Keratinocyte (primary cell): Measurements from ENCODE around the gene PPARA. TPM values are rescaled to one million over a fixed set of nuclear protein-coding genes. Genes with fewer than 3 reads are reported as not detected.

ENCODE experiments used
- DNase-seq: peaks from one replicate; pipeline ENCODE4 v3.0.0-alpha.2; 2011; ENCODE audit warnings: low read depth, missing footprints, low spot score
- FAIRE-seq: peaks from 2 replicates; lab custom pipeline; 2011; peaks lifted over from hg19 to GRCh38; lab: Jason Lieb, UNC
- H2AFZ ChIP-seq: 2 replicates; pipeline ENCODE4 v1.6.0; 2012; ENCODE audit warnings: low read length, control low read depth, inconsistent platforms; ENCODE audit not compliant: control insufficient read depth
- H3K27ac ChIP-seq: 2 replicates; pipeline ENCODE4 v1.5.1; 2011; ENCODE audit warnings: low read length; ENCODE audit not compliant: control insufficient read depth, insufficient read depth
- H3K27me3 ChIP-seq: 3 replicates; pipeline ENCODE4 v1.6.0; 2011; ENCODE audit warnings: low read length; ENCODE audit not compliant: control insufficient read depth, insufficient read depth; ENCODE audit errors: extremely low read depth
- H3K36me3 ChIP-seq, 2 experiments: 2 replicates in 1 of 2; 3 replicates in 1 of 2; pipeline ENCODE4 v1.5.1; 2011; ENCODE audit warnings: low read length in 2 of 2, mild to moderate bottlenecking in 1 of 2; ENCODE audit not compliant: control insufficient read depth in 2 of 2, insufficient read depth in 2 of 2; ENCODE audit errors: extremely low read depth in 1 of 2
- H3K4me1 ChIP-seq: 3 replicates; pipeline ENCODE4 v1.5.1; 2011; ENCODE audit warnings: low read length; ENCODE audit not compliant: control insufficient read depth, insufficient read depth; ENCODE audit errors: extremely low read depth
- H3K4me2 ChIP-seq: 3 replicates; pipeline ENCODE4 v1.6.0; 2011; ENCODE audit warnings: low read depth, low read length; ENCODE audit not compliant: control insufficient read depth, insufficient read depth; ENCODE audit errors: extremely low read depth
- H3K4me3 ChIP-seq, 3 experiments: fragments of 200-600 bp in 1 of 3; sonication (generic) in 1 of 3; 2 replicates in 2 of 3; 3 replicates in 1 of 3; pipeline ENCODE4 v1.5.1; 2011 to 2016; ENCODE audit warnings: low read length in 3 of 3, mild to moderate bottlenecking in 3 of 3, control low read depth in 2 of 3, inconsistent platforms in 1 of 3, low read depth in 1 of 3, mixed read lengths in 1 of 3, mixed run types in 1 of 3, moderate library complexity in 1 of 3; ENCODE audit not compliant: control insufficient read depth in 2 of 3, insufficient read depth in 2 of 3; ENCODE audit errors: extremely low read depth in 1 of 3
- H3K79me2 ChIP-seq: 2 replicates; pipeline ENCODE4 v1.6.0; 2012; ENCODE audit warnings: low read length; ENCODE audit not compliant: control insufficient read depth, insufficient read depth
- H3K9ac ChIP-seq: 3 replicates; pipeline ENCODE4 v1.6.0; 2011; ENCODE audit warnings: low read length; ENCODE audit not compliant: control insufficient read depth, insufficient read depth; ENCODE audit errors: extremely low read depth
- H3K9me1 ChIP-seq: 3 replicates; pipeline ENCODE4 v1.6.0; 2011; ENCODE audit warnings: low read length; ENCODE audit not compliant: control insufficient read depth, insufficient read depth; ENCODE audit errors: extremely low read depth
- H3K9me3 ChIP-seq: 2 replicates; pipeline ENCODE4 v1.5.1; 2012; ENCODE audit warnings: low read depth, low read length; ENCODE audit not compliant: control insufficient read depth
- H4K20me1 ChIP-seq: 3 replicates; pipeline ENCODE4 v1.6.0; 2011; ENCODE audit warnings: low read length; ENCODE audit not compliant: control insufficient read depth, insufficient read depth; ENCODE audit errors: extremely low read depth
- EZH2 ChIP-seq: IDR thresholded peaks from one replicate; pipeline ENCODE4 v1.6.1; 2012; ENCODE audit warnings: inconsistent platforms, mild to moderate bottlenecking, low read length, moderate library complexity
- dilution Hi-C: fragments of 300-500 bp; cut with MboI; formaldehyde crosslinking; loops from one replicate; pipeline ENCODE4 v1.7.0; 2020; ENCODE audit warnings: low sequenced_read_pairs; ENCODE audit not compliant: extremely low pct_ligation_motif_present
- polyA plus RNA-seq, 5 experiments: library from polyadenylated mRNA; depleted of rRNA in 3 of 5; stranded (reverse) in 3 of 5; stranded (forward) in 1 of 5; unstranded in 1 of 5; fragments of >200 nt; gene quantifications; 1 replicate in 1 of 5; 2 replicates in 3 of 5; 3 replicates in 1 of 5; pipeline versions ENCODE4 v1.2.1 to v1.2.3, GENCODE V29; 2011 to 2012; ENCODE audit warnings: missing spikeins in 2 of 5, low read depth in 1 of 5, low replicate concordance in 1 of 5
- TF ChIP-seq, protein P1 (sequence below), 3 experiments: IDR thresholded peaks in 1 of 3; conservative IDR thresholded peaks in 1 of 3; optimal IDR thresholded peaks in 1 of 3; 2 replicates in 2 of 3; 3 replicates in 1 of 3; pipeline versions ENCODE3 to v1.5.1; 2011; ENCODE audit warnings: low read length in 3 of 3, mild to moderate bottlenecking in 3 of 3, moderate library complexity in 2 of 3, control low read depth in 1 of 3, inconsistent platforms in 1 of 3; ENCODE audit not compliant: insufficient read depth in 2 of 3; ENCODE audit errors: extremely low read depth in 1 of 3

Gene PPARA
- polyA plus RNA-seq, 1 donor (not counting 4 experiments of a cell fraction or from before 2014, with no cell fraction given), result 4.9 TPM

- no peak for FAIRE-seq
- no peak overlapping the region for H3K4me3 ChIP-seq
- H3K27ac ChIP-seq, result no peak overlapping the region
- TF ChIP-seq, protein P1, sequence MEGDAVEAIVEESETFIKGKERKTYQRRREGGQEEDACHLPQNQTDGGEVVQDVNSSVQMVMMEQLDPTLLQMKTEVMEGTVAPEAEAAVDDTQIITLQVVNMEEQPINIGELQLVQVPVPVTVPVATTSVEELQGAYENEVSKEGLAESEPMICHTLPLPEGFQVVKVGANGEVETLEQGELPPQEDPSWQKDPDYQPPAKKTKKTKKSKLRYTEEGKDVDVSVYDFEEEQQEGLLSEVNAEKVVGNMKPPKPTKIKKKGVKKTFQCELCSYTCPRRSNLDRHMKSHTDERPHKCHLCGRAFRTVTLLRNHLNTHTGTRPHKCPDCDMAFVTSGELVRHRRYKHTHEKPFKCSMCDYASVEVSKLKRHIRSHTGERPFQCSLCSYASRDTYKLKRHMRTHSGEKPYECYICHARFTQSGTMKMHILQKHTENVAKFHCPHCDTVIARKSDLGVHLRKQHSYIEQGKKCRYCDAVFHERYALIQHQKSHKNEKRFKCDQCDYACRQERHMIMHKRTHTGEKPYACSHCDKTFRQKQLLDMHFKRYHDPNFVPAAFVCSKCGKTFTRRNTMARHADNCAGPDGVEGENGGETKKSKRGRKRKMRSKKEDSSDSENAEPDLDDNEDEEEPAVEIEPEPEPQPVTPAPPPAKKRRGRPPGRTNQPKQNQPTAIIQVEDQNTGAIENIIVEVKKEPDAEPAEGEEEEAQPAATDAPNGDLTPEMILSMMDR (optimal IDR thresholded peaks at IDR 0.05 in 1 of 3, IDR thresholded peaks at IDR 0.05 in 1 of 3, conservative IDR thresholded peaks at IDR 0.05 in 1 of 3; ENCODE audit: extremely low read depth in 1 of 3, insufficient read depth in 2 of 3, low read length in 3 of 3), result no peak
- no peak for TF ChIP-seq EZH2
- H3K9me1 ChIP-seq, result no peaks in the 10 kb centered on the region
- H3K4me2 ChIP-seq, result no peak overlapping the region
- H2AFZ ChIP-seq, result no peak overlapping the region
- dilution Hi-C loops, result no loop called here
- no peaks in the 10 kb centered on the region for H3K4me1 ChIP-seq
- H3K36me3 ChIP-seq, result peaks cover 15 to 24% of the 10 kb centered on the region in 2 experiments
- no peaks in the 10 kb centered on the region for H3K9me3 ChIP-seq
- DNase-seq, result no peak
- H4K20me1 ChIP-seq, result no peaks in the 10 kb centered on the region
- H3K9ac ChIP-seq, result no peak overlapping the region
- no peaks in the 10 kb centered on the region for H3K27me3 ChIP-seq
- H3K79me2 ChIP-seq, result no peaks in the 10 kb centered on the region
These were observed 123.3 kb downstream of the PPARA start for GRCh38 chr22:46273432-46274148.

DNA sequence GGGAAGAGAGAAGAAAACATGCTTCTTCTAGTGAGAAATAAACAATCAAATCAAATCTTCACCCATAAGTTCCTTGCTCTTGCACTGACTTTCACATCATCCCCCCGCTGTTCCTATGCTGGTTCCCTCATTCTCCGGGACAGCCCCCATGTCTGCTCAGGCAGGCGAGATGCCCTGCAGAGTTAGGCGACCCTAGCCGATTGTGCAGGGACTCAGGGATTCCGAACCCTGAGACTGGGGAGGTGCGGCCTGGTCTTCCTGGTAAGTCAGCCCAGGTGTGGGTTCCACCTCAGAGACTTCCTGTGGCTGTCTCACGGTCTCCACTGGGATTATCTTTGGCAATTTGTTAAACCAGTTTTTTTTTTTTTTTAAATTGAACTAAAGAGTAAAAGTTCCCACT, 124.1 kb downstream of the PPARA start:
- dilution Hi-C loops, result no loop called here

More for the DNA sequence above, 124.1 kb downstream of the PPARA start:
- no peaks in the 10 kb centered on the region for H3K9me3 ChIP-seq
- H3K27me3 ChIP-seq, result no peaks in the 10 kb centered on the region
- H3K4me2 ChIP-seq, result no peak overlapping the region
- no peaks in the 10 kb centered on the region for H3K79me2 ChIP-seq
- H3K9ac ChIP-seq, result no peak overlapping the region
- H3K27ac ChIP-seq, result no peak overlapping the region
- peaks cover 20 to 24% of the 10 kb centered on the region in 2 experiments for H3K36me3 ChIP-seq
- no peak for TF ChIP-seq EZH2
- TF ChIP-seq, protein P1 (optimal IDR thresholded peaks at IDR 0.05 in 1 of 3, IDR thresholded peaks at IDR 0.05 in 1 of 3, conservative IDR thresholded peaks at IDR 0.05 in 1 of 3; ENCODE audit: extremely low read depth in 1 of 3, insufficient read depth in 2 of 3, low read length in 3 of 3), result no peak
- H3K4me1 ChIP-seq, result no peaks in the 10 kb centered on the region
- no peak for DNase-seq
- no peaks in the 10 kb centered on the region for H3K9me1 ChIP-seq
- H4K20me1 ChIP-seq, result no peaks in the 10 kb centered on the region
- no peak for FAIRE-seq
- no peak overlapping the region for H3K4me3 ChIP-seq
- no peak overlapping the region for H2AFZ ChIP-seq
